Stimulated activated CD8-positive, alpha-beta memory T cell treated with anti-CD3 and anti-CD28 coated beads, Interleukin-4, amount 100 ng/mL, for 4 hours (primary cell): ENCODE measurements around the gene ANKDD1A.
A peak's percentile ranks its signal among the peaks of the same experiment; 100 is the strongest.

Experiments used
- DNase-seq, 2 donors: peaks; one replicate each; pipeline ENCODE4 v3.0.0-alpha.2; 2020; ENCODE audit warnings: low read depth in 2 of 2, low spot score in 1 of 2

The ANKDD1A gene

DNA sequence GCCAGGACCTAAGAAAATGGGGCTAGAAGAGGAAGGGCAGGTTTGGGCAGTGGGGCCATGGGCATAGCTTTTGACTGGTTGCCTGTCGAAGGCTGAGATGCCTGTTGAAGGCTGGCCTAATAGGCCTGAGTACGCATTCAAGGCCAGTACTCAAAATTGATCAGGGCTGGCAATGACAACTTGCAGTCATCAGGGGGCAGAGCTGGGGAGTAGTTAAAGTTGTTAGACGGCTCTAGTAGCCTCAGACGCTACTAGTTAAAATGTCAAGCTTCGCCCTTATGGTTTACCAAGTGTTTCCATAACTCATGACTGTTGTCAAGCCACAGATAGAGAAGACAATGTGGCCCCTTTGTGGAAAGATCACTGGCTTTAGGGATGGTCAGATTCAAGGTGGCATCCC, 49.3 kb downstream of the ANKDD1A start:
- no peak for DNase-seq

GRCh38 chr15:64969401-64969800, 57.7 kb downstream of the ANKDD1A start:
- DNase-seq: no peak

DNA sequence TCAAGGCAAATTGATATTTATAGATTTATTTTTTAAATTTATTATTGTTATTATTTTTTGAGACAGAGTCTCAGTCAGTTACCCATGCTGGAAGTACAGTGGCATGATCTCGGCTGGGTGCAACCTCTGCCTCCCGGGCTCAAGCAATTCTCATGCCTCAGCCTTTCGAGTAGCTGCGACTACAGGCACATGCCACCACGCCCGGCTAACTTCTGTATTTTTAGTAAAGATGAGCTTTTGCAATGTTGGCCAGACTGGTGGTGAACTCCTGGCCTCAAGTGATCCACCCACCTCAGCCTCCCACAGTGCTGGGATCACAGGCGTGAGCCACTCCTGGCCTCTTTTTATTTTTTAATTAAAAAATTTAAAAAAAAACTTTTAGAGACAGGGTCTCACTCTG, 59.0 kb downstream of the ANKDD1A start:
- DNase-seq: no peak

DNA sequence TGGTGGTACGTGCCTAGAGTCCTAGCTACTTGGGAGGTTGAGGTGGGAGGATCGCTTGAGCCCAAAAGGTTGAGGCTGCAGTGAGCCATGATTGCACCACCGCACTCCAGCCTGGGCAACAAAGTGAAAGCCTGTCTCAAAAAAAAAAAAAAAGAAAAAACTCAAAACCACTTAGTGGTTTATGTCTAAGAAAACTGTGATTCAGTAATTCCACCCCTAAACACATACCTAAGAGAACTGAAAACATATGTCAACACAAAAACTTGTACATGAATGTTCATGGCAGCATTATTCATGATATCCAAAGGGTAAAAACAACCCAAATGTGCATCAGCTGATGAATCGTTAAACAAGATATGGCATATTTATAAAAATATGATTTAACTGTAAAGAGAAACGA, 63.7 kb downstream of the ANKDD1A start:
- DNase-seq: no peak

DNA sequence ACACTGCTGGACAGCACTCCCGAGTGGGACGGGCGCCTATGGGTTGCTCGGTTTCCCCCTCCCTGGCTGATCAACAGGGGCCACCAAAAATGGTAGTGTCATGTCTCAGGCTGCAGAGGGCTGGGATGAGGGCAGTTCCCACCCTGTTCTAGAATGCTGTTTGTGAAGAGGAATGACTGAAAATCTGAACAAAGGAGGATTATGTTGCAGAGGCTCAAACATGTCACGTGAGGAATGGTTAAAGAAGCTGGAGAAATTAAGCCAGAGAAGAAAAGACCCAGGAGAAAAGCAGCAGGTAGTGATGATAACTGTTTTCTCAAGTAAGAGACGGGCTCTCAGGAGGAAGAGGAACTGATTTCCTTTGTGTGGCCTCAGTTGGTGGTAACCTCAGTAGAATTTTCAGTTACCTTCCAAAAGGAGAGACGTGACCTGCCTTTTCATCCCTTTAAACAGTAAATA, 67.6 kb downstream of the ANKDD1A start:
- DNase-seq: no peak

GRCh38 chr15:64981812-64982431, 70.2 kb downstream of the ANKDD1A start:
- no peak for DNase-seq

DNA sequence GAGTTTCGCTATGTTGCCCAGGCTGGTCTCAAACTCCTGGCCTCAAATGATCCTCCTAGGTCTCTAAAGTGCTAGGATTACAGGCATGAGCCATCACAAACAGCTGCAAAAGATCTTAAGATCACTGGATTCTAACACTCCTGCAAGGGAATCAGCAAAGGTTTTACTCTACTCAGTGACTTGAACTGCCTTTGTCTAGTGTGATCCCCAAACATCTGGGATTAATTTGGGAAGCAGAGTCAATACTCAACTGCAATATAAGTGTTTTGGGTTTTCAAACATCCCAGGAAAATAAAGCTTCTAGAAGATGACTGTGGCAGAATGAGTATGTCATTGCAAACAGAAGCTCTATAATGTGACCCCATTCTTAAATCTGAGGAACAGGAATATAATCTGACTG, 70.8 kb downstream of the ANKDD1A start:
- DNase-seq: no peak

GRCh38 chr15:64985366-64986033, 73.8 kb downstream of the ANKDD1A start:
- DNase-seq: no peak

GRCh38 chr15:64987136-64987535, 75.4 kb downstream of the ANKDD1A start:
- DNase-seq: no peak

DNA sequence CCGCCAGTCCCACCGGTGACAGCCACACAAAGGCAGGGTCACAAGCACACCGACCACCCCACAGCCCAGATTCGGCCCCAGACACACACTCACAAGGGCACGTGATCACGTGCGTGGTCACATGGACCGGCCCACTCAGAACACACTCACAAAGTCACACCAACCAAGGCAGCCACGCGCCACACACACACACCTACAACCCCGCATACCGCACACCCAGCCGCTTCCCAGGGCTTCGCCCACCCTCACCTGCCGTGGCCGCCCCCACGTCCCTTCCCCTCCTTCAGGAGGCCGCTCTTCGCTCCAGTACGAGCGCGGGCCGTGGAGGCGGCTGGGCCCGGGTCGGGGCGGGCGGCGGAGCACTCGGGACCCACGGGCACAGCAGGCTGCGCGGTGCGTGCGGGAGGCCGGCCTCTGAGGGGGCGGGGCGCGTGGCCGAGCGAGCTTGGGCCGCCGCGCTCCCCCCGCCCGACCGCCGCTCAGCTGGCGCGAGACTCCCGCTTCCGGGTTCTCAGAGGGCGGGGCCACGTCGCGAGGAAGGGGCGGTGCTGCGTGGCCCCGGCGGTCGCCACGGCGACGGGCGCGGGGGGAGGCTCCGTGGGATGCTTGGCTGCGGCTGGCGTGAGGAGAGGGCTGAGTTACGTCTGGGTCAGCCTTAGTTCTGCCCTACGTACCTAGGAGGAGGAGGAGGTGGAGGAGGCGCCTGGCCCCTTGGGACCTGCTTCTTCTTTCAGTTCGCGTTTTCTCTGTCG, 77.9 kb downstream of the ANKDD1A start, which contains the start of gene SPG21:
TSS of gene SPG21 (minus strand) at position 499 of the 752 bp plus-strand sequence. CDS start 6,345 bp downstream, outside the sequence.
- DNase-seq: peak; percentile 69 to 84

GRCh38 chr15:64990168-64990470, 78.4 kb downstream of the ANKDD1A start:
- DNase-seq: no peak

- DNase-seq: no peak
Observed at GRCh38 chr15:64991536-64992135, 79.9 kb downstream of the ANKDD1A start.

DNA sequence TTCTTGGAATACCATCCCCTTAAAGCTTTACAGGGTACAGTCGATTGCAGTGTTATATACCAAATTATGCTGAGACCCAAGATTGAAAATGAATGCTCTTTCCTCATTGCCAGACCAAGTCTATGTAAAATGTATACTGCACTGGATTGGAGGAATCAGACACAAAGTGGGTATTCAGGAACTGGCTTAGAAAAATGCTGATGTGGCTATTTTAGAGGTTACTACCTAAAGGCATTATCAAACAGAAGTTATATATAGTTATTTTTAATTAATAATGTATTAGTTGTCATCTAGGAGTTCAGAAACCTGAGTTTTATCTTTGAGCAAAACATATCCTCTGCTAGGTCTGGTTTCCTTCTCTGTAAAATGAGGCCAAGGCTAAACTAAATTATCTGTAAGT, 81.6 kb downstream of the ANKDD1A start:
- DNase-seq: no peak

DNA sequence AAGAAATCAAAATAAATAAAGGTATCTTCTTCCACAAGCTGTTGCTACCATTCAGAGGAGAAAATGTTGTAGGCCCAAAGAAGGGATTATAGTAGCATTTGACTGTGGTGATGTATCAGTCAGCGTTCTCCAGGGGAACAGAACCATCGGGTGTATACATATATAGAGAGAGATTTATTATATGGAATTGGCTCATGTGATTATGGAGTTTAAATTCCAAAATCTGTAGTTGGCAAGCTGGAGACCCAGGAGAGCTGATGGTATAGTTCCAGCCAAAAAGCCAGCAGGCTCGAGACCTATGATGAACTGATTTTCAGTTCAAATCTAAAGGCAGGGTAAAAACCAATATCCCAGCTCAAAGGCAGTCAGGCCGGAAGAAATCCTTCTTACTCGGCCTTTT, 85.4 kb downstream of the ANKDD1A start:
- DNase-seq: no peak

- DNase-seq: no peak
Observed at GRCh38 chr15:64997745-64998375, 86.2 kb downstream of the ANKDD1A start.

DNA sequence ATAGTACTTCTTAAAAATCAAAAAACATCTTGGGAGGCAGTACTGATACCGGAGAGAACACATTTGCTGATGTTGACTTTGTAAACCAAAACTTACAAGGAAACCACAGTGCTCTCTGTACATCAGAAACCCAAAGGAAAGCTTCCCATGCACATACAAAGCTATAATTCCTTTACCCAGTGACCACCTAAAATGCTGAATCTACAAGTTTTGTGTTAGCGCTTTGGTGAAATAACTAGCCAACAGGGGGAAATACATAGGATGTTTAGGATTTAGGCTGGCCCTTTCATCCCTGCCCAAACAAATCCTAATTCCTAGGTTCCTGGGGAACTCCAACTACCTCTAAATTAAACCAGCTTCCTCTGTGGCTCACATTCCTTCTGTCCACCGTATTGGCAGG, 93.3 kb downstream of the ANKDD1A start:
- no peak for DNase-seq

GRCh38 chr15:65006876-65007275, 95.2 kb downstream of the ANKDD1A start:
- no peak for DNase-seq
